Forelimb muscle (tissue), 1 donor: ENCODE results near the gene ATXN10. TPM values are rescaled to one million over a fixed set of nuclear protein-coding genes. Genes with fewer than 3 reads are reported as not detected.

Source experiments
- DNase-seq: peaks from one replicate; pipeline ENCODE4 v3.0.0-alpha.2; 2013; ENCODE audit warnings: low read depth
- polyA plus RNA-seq: library from polyadenylated mRNA; unstranded; fragments of 120-200 nt; gene quantifications from one replicate; pipeline ENCODE4 v1.2.1, GENCODE V29; 2013; ENCODE audit not compliant: insufficient read length

Gene ATXN10
- polyA plus RNA-seq, 1 donor = 170 TPM

DNA sequence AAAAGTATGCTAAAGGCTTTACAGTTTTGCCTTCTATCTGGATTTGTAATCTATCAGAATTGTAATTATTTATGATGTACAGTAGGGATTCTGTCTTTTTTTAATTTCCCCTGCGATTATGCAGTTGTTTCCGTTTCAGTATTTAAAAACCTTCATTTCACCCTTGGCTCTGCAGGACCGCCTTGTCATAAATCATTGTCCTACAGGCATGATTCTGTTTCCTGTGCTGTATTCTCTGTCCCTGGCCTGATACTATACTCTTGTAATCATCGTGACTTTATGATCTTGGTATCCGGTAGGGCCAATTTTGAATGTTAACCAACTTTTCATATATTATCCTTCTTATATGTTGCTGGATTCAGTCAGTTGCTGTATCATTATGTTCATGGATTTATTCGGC, 151.7 kb downstream of the ATXN10 start:
- no peak for DNase-seq

DNA sequence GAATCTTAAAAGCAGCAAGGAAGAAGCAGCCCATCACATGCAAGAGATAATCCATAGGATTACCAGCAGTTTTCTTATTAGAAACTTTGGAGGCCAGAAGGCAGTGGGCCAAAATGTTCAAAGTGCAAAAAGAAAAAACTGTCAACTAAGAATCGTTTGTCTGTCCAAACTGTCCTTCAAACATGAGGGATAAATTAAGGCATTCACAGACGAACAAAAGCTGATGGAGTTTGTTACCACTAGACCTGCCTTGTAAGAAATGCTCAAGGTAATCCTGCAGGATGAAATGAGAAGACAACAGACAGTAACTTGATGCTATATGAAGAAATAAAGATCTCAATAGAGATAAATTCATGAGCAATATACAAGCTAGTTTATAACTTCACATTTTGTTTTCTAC, 154.9 kb downstream of the ATXN10 start:
- no peak for DNase-seq

DNA sequence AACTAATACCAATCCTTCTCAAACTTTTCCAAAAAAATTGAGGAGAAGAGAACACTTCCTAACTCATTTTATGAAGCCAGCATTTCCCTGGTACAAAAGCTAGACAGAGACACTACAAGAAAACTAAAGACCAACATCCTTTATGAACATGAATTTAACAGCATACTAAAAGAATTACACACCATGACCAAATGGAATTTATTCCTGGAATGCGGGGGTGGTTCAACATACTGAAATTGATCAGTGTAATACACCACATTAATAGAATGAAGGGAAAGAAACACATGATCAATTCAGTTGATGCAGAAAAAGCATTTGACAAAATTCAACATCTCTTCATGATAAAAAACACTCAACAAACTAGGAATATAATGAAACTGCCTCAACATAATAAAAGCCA, 157.2 kb downstream of the ATXN10 start:
- DNase-seq = no peak

DNA sequence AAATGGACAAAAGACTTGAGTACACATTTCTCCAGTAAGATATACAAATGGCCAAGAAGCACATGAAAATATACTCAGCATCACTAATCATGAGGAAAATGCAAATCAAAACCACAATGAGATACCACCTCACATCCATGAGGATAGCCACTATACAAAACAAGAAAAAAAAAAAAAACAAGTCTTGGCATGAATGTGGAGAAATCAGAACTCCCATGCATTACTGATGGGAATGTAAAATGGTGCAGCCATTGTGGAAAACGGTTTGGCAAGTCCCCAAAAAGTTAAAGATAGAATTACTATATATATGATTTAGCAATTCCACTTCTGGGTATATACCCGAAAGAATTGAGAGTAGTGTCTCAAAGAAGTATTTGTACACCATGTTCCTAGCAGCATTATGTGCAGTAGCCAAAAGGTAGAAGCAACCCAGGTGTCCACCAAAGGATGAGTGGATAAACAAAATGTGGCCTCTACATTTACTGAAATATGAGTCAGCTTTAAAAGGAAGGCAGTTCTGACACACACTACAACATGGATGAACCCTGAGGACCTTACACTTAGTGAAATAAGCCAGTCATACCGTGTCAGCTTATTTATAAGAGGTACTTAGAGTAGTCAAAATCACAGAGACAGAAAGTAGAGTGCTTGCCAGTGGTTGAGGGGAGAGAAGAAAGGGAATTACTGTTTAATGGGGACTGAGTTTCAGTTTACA, 159.1 kb downstream of the ATXN10 start:
- no peak for DNase-seq

DNA sequence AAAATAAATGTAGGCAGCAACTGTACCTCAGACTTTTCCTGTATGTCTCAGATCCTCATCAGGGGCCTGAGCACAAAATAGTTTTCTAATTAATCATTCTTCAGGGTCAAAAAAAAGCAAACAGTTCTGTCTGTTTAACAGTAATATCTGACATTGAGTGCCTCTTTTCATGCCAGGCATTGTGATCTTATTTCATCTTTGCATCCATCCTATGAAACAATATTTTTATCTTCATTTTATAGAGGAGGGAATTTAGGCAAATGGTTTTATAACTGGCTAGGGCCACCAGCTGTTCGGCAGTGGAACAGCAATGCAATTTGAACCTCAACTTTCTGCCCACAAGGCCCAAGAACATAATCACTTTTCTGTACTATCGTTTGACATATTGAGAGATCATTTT, 159.8 kb downstream of the ATXN10 start:
- no peak for DNase-seq

DNA sequence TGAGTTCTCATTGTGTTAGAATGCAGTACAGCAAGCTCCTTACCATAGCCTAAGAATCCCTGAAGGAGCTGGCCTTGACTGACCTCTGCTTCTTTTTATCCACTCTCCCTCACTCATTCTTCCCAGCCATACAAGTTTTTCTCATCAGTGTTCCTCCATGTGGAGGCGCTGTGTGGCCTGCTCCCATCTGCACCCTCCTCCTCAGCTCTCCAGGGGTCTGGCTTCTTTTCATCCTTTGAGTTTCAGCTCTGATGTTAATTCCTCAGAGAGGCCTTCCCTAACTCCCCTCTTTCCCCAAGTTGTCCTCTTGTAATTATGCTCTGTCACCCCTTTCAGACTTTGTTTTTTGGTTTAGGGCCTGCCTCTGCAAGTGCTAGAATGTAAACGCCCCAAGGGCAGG, 160.5 kb downstream of the ATXN10 start:
- DNase-seq = no peak

DNA sequence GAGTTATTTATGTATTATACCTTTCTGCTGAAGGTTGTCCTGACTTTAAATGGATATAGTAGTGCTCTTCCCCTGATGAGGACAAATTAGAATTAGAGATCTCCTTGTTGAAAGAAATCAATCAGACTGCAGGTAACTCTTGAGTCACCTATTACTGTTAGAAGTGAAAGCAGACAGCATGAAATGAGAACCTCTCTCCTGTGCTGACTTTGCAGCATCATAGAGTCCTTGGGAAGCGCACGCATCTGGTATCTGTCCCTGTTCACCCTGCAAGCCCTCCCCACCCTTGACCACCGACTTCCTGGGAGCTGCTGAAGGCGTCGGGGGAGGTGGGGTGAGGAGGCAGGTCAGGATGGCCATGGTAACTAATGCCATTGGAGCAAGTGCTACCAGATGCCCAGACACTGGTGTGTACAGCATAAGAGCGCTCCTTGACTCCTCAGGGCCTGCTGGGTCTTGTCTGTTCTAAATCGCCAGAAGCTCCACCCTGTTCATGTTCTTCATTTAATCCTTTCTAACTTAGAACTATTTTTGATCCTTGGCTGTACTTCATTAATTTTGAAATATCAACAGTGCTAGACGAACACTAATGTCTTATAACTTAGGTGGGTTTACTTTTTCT, 161.4 kb downstream of the ATXN10 start:
- no peak for DNase-seq

DNA sequence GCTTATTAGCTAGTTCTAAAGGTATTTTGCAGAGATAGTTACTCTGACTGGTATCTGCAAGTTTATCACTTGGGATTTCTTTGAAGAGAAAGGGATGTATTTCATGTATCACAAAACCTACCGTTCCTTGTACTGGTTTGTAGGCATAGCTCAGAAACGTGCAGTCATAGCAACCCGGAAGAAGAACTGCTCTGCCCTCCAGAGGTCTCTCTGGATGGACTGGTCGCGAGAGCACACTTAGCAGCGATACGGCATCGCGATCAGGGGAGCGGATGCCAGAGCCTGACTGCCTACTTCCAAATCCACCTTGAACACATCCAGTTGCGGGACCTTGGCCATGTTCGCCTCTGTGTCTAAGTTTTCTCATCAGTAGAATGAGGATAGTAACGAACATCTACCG, 162.0 kb downstream of the ATXN10 start:
- no peak for DNase-seq

DNA sequence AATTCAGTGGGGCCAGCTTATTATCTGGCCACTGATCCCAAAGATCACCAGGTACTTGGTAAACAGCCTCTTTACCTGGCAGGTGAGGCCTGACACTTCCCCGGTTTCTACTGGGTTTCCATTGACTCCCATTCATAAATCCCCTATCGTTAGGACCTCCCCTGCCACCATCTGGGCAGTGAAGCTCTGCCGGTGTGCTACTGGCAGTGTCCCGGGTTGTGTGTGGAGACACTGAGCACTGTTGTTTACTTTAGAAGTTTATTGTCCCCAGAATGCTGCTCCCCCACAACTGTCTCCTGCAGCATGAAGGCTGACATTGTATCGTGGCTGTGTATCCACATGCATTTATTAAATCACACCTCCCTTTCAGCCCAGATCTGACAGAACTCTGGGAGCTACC, 162.6 kb downstream of the ATXN10 start:
- no peak for DNase-seq

DNA sequence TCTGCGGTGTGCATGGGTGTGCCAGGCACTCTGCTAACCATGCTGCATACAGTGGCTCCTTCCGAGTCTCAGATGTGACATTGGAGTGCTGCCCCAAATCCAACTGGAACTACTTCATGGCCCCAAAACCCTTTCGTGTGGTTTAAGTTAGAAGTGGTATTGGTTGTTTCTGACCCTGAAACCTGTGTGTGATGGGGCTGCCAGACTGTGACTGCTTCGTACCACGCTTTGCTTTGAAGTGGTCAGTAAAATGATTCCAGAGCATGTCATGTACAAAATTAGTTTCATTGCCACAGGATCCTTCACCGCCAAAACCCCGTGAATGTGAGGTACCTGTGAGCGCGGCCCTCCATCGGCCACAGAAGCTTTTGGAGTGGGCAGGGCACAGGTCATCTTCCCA, 163.2 kb downstream of the ATXN10 start:
- DNase-seq = no peak

DNA sequence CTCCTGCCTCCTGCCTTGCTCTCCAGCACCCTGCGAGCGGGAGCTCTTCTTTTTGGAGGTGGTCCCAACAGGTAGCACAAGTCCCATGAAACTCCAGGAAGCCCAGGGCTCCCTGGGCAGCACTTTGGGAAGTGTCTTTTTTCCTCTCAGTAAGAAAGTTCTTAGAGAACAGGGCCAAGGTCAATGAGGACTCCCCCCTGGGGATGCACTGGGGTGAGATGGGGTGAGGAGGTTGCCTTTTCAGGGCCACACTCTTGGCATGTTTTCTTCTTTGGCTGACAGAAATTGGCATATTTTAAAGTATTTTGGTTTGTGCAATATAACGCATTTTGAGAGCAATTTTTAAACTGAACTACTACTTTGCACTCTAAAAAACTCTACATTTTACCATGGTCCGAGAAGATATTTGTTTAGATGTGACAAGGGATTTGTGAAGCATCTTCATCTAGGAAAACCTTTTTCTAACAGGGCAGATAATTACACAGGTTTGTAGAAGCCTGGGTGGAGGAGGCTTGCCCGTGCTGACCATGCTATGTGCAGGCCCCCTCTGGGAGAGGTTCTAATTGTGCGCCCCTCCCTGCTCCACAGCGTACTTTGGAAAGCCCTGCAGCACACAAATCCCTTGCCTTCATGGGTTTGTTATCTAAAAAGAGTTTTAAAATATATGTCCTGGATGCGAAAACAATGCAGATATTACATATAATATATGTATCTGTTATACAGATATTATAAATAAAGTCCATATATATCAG, 165.0 kb downstream of the ATXN10 start:
- DNase-seq = no peak

DNA sequence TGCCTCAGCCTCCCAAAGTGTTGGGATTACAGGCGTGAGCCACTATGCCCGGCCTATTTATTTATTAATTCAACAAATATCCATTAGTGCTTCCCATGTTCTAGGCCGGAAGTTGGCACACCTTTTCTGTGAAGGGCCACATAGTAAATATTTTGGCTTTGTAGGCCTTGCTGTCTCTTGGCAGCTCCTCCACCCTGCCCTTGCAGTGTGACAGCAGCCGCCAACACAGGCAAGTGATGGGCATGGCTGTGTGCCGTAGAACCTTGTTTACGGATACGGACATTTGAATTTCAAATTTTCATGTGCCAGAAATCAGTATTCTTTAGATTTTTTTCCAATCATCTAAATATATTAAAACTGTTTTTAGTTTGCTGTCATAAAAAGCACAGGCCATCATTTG, 165.9 kb downstream of the ATXN10 start:
- no peak for DNase-seq

DNA sequence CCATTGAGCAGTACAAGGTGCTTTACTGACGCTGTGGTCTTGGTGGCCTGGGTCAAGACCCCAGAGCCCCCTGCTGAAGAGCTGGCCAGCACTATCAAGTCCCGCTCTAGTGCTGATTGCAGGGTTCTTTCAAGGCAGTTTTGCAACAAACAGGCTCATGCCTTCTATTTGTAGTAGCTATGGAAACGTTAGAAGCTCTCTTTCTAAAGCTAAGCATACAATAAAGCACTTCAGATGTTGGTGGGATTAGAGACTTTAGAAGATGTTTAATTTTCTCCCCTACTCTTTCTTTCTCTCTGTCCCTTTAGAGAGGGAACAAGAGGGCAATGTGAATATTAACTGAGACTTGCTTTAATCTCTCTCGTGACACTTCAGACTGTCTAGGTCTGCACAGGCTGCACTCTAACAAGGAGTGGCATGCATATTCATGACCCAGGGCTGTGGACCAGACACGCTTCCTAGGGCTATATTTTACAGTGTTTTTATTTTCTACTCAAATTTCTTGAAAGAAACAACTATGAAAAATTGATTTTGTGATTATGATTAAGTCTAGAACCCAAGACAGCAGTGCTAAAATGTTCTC, 166.8 kb downstream of the ATXN10 start:
- no peak for DNase-seq

DNA sequence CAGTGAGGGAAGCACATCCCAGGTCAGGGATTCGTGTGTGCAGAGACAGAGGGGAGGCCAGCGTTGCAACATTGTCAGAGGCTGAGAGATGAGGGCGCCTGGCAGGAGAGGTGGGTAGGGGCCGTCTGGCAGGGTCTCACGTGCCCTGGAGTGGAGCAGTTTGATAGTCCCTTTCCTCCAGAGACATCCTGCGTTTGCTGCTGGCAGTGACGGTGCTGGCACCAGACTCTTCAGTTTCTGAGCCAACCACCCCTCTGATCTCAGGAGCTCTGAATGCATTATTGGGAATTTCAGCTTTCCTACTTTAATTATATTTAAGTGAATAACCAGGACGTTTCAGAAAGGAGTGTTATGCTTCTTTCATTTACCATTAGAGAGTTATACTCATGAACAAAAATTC, 168.8 kb downstream of the ATXN10 start:
- no peak for DNase-seq

DNA sequence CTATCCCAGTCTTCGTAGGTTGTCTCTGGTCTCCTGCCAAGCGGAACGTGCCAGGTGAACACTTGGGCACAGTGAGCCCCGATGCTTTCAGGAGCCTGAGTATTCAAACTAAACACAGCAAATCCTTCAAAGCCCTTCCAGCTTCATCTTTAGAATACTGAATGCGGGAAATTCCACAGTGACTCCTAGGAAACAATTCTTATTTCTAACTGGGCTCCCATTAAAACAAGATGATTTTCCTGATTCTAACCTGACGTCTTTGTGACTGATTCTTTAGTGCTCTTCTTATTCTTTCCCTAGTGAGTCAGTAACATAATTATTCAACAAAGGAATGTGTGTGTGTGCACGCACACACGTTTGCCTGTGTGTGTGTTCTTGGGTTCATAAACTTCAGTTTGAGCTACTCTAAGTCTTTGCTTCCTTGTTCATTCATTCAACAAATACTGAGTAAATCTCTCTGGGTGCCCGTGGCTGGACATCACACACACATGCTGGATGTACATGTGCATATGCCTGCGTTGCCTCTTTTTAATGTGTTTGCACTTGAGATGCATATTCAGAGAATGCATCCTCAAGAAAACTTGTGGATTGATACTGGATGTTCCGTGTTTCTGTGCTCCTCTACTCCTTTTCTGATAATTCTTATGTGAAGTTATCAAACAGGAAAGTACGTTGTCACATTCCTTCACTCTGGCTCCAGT, 170.8 kb downstream of the ATXN10 start:
- no peak for DNase-seq

DNA sequence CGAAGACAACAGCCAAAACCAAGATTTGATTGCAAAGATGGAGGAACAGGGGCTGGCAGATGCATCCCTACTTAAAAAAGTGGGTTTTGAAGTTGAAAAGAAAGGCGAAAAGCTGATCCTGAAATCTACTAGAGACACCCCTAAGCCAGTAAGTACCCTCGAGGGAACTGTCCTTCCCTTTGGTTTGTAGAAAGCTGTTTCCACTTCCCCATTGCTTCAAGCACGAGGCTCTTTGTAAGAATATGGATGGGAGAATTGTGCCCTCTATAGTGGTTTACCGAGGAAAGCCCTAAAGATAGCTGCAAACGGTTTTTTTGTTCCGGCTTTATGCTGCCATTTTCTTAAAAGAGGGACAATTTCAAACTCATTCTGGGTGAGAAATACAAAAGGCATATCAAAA, 171.4 kb downstream of the ATXN10 start:
- DNase-seq = no peak

DNA sequence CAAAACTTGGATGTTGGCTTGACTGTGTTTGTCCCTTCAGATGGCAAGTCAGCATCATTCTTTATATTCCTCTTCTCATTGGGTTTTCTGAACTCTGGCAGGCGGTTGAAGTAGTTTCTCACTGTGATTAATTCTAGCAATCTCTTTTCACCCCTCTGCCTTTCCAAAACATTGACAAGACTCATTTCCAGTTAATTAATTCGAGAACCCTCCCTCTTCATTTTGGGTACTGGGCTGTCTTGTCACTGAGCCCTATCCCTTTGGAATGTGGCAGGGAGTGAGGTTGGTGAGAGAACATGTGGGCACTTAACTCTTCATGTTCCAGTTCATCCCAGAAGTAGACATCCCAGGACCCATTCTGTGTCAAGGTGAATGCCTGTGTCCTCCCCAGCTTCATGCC, 172.4 kb downstream of the ATXN10 start:
- DNase-seq = no peak

DNA sequence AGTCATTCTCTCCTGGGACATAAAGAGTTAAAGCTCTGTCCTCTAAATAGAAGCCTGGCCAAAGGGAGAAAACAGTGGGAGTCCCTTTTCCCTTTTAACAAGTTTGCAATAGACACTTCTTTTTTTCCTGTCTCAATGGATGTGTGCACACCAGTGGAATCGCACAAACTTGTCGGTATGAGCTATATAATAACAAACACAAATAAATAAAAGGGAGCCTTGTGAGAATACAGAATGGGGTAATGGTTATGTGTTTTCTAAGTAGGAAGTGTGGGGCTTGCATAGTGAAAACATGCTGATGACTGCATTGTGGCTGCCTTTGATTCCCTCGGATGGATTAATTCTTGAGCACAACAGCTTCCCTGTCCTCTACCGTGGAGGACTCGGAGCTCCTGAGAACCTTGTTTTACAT, 173.4 kb downstream of the ATXN10 start:
- DNase-seq = no peak

DNA sequence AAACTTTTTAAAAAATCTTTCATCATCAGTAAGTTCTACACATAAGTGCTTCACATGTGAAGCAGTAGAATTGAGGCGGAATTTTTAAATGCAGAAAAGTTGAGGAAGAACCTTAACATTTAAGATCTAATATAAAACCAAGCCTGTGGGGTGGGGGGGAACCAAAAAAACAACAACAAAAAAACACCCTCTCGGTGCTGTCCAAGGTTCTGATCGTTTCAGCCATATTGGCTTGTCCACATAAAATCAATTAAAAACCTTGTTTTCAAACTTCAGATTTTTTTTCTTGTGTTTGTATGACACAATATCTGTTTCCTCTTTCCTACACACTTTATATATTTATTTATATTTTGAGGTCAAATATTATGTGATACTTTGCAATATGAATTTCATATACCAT, 175.3 kb downstream of the ATXN10 start:
- no peak for DNase-seq

DNA sequence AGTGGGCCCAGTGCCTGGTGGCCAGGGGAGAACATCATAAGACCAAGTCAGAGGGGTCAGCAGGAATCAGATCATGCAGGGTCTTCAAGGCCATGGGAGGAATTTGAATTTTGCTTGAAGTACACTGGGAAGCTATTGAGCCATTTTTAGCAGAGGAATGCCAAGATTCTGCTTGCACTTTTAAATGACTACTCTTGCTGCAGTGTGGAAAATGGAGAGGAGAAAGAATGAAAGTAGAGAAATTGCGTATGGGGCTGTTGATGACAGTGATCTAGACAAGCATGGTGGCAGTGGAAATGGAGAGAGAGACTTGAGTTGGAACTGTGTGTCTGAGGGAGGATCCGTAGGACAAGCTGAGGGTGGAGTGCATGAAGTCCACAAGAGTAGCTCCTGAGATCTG, 177.3 kb downstream of the ATXN10 start:
- no peak for DNase-seq

DNA sequence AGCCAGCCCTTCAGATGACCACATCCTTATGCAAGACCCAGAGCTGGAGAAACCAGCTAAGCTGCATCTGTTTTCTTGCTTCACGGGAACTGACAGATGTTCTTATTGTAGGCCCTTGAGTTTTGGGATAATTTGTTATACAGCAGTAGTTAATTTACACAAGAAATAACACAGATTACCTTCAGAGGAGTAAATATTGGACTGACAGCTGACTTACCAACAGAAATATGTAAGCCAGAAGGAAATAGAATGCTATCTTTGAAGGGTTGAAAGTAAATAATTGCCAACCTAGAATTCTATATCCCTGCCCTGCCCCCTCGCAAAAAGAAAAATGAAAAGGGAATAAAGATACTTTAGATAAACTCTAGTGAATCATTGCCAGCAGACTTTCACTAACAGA, 181.2 kb downstream of the ATXN10 start:
- DNase-seq = no peak

DNA sequence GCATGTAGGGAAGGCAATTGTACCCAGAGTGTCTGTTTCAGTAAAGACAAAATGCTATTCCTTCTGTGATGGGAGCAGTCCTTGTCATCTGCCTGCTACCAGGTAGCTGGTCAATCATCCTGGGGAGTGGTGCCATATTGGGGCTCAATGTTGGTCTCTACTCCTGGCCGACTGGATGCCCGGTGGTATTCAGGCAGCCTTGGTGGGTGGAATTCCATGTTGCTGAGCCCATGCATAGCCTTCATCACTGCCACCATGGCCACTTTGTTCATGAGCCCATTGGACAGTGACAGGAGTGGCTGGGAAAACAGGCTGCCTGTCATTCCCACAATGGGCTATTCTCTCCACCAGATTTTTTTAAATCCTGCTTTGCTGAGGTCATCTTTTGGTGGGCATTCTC, 184.3 kb downstream of the ATXN10 start:
- DNase-seq = no peak
